ENCODE results near the gene GRXCR1. TPM values are rescaled to one million over a fixed set of nuclear protein-coding genes. Genes with fewer than 3 reads are reported as not detected.

GRXCR1 gene
- total and polyA plus RNA-seq, 2 of the 4 experiments (the other 2 are of a cell fraction), result not detected

DNA sequence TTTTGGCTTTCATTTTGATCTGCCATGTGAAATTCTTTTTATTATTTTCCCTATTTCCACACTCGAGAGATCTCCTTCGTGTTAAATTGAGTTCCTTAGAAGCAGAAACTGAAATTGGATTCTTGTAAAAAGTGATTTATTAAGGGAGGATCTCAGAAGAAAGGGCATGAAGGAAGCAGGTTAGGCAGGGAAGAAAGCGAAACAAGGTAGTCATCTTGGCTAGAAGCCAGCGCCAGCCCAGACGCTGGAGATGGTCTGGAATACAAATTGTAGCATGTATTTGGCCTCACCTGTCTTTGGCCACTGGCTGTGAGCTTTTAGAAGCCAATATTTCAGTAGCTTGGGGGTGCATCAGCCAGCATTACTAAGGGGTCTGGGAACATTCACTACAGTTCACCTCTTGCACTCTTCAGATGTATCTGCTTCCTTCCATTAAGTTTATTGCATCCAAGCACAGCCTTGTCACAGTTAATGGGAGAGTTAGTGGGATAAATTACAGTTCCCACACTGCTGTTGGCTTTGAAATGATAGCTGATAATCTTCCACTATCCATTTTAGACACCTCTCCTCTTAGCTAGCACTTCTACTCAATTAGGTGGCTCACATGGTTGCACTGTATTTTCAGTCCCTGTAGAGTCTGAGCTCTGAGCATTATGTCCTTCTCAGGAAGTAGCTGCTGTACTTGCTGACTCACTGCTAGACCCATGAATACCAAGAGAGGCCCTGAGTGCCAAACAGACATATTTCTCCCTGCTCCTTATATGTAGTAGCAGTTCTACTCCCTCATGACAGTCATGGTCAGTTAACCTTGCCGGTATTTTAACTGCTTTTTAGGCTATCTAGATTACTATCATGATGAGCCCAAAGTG is 14.6 kb downstream of the GRXCR1 start:
- in situ Hi-C loops (cut with MboI; ENCODE audit: low sequenced_read_pairs) (no loop called here), dilution Hi-C loops (cut with HindIII; ENCODE audit: low sequenced_read_pairs, unreplicated experiment) (no loop called here)
- no peak overlapping the region for H2BK15ac ChIP-seq (ENCODE audit: low read depth, low read length)
- TF ChIP-seq BHLHE40 (IDR thresholded peaks at IDR 0.05; ENCODE audit: low read depth, low read length), result no peak
- no peak for TF ChIP-seq CEBPB (IDR thresholded peaks at IDR 0.05; ENCODE audit: low read depth, low read length)
- TF ChIP-seq, protein P1, sequence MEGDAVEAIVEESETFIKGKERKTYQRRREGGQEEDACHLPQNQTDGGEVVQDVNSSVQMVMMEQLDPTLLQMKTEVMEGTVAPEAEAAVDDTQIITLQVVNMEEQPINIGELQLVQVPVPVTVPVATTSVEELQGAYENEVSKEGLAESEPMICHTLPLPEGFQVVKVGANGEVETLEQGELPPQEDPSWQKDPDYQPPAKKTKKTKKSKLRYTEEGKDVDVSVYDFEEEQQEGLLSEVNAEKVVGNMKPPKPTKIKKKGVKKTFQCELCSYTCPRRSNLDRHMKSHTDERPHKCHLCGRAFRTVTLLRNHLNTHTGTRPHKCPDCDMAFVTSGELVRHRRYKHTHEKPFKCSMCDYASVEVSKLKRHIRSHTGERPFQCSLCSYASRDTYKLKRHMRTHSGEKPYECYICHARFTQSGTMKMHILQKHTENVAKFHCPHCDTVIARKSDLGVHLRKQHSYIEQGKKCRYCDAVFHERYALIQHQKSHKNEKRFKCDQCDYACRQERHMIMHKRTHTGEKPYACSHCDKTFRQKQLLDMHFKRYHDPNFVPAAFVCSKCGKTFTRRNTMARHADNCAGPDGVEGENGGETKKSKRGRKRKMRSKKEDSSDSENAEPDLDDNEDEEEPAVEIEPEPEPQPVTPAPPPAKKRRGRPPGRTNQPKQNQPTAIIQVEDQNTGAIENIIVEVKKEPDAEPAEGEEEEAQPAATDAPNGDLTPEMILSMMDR (conservative IDR thresholded peaks at IDR 0.05; ENCODE audit: low read depth, low read length), result no peak
- TF ChIP-seq RAD21 (IDR thresholded peaks at IDR 0.05; ENCODE audit: low read length), result no peak
- no peak for TF ChIP-seq SMC3 (IDR thresholded peaks at IDR 0.05; ENCODE audit: low read depth, low read length)
- TF ChIP-seq MAFK (IDR thresholded peaks at IDR 0.05; ENCODE audit: low read depth, low read length), result no peak
- no peak for TF ChIP-seq NFE2L2 (IDR thresholded peaks at IDR 0.05; ENCODE audit: low read depth, low read length)
- no peak for TF ChIP-seq RCOR1 (IDR thresholded peaks at IDR 0.05; ENCODE audit: insufficient replicate concordance, low read length)
- TF ChIP-seq, protein P2, sequence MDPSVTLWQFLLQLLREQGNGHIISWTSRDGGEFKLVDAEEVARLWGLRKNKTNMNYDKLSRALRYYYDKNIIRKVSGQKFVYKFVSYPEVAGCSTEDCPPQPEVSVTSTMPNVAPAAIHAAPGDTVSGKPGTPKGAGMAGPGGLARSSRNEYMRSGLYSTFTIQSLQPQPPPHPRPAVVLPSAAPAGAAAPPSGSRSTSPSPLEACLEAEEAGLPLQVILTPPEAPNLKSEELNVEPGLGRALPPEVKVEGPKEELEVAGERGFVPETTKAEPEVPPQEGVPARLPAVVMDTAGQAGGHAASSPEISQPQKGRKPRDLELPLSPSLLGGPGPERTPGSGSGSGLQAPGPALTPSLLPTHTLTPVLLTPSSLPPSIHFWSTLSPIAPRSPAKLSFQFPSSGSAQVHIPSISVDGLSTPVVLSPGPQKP (IDR thresholded peaks at IDR 0.05; ENCODE audit: borderline replicate concordance, low read depth, low read length), result no peak
- TF ChIP-seq MAZ (IDR thresholded peaks at IDR 0.05; ENCODE audit: borderline replicate concordance, low read depth, low read length), result no peak
- TF ChIP-seq RFX5 (IDR thresholded peaks at IDR 0.05; ENCODE audit: low read depth, low read length), result no peak
- no peak for TF ChIP-seq MXI1 (IDR thresholded peaks at IDR 0.05; ENCODE audit: borderline replicate concordance, low read depth, low read length)
- no peak for TF ChIP-seq FOS (IDR thresholded peaks at IDR 0.05; ENCODE audit: low read depth, low read length)
- TF ChIP-seq CHD1 (IDR thresholded peaks at IDR 0.05; ENCODE audit: low read depth, low read length), result no peak
- no peak for TF ChIP-seq POLR2A (IDR thresholded peaks at IDR 0.05; ENCODE audit: low read depth, low read length)

More for the DNA sequence above, 14.6 kb downstream of the GRXCR1 start:
- H2AFZ ChIP-seq (replicated peaks; ENCODE audit: low read length, poor library complexity), result no peak overlapping the region
- H4K8ac ChIP-seq (ENCODE audit: low read depth in 2 of 2, low read length in 2 of 2), result no peak overlapping the region
- H3K14ac ChIP-seq (replicated peaks; ENCODE audit: low read depth, low read length), result no peak overlapping the region
- no peak overlapping the region for H2AK9ac ChIP-seq (replicated peaks; ENCODE audit: low read depth, low read length, poor library complexity)
- no peak overlapping the region for H3K56ac ChIP-seq (ENCODE audit: extremely low read depth, insufficient read depth, low read length)
- WGBS, 2 experiments (ENCODE audit: extremely low coverage in 2 of 2, insufficient read length in 1 of 2), result 44% methylated on average over 3 of the region's 6 CpGs; no CpG with 5 or more reads in 1 of the 2 experiments
- H3K4me1 ChIP-seq (ENCODE audit: control insufficient read depth, insufficient read depth, low read length), result no peaks in the 10 kb centered on the region
- H3K9me1 ChIP-seq (ENCODE audit: insufficient read depth, low read length), result no peaks in the 10 kb centered on the region
- H2BK20ac ChIP-seq (ENCODE audit: low read depth, low read length), result no peak overlapping the region
- no TSS peak for BruUV-seq (replicated peaks)
- intact Hi-C loops (cut with micrococcal nuclease), result no loop called here
- H3K4me3 ChIP-seq (ENCODE audit: insufficient read depth, low read depth, low read length), result no peak overlapping the region
- POLR2A ChIA-PET (ENCODE audit: unreplicated experiment), result no interaction called here
- H3K4me2 ChIP-seq (ENCODE audit: low read depth, low read length), result no peak overlapping the region
- no peak overlapping the region for H3K18ac ChIP-seq (ENCODE audit: low read depth, low read length)
- no peak overlapping the region for H2AK5ac ChIP-seq (ENCODE audit: low read depth, low read length)
- H3K79me1 ChIP-seq (ENCODE audit: low read depth in 1 of 2, low read length in 2 of 2), result no peaks in the 10 kb centered on the region
- no peak overlapping the region for H3K23ac ChIP-seq (ENCODE audit: low read depth, low read length)
- H2BK5ac ChIP-seq (ENCODE audit: low read depth, low read length, poor library complexity, severe bottlenecking), result no peak overlapping the region
- H3K27me3 ChIP-seq (ENCODE audit: control insufficient read depth, insufficient read depth, low read length), result no peaks in the 10 kb centered on the region
- H4K91ac ChIP-seq (ENCODE audit: insufficient read depth, low read depth, low read length), result no peak overlapping the region
- H3K4ac ChIP-seq (ENCODE audit: low read depth, low read length), result no peak overlapping the region
- no peak overlapping the region for H4K5ac ChIP-seq (ENCODE audit: low read depth, low read length)
- H3K36me3 ChIP-seq (ENCODE audit: control insufficient read depth, insufficient read depth, low read length), result no peaks in the 10 kb centered on the region
- no peak overlapping the region for H3K27ac ChIP-seq (ENCODE audit: insufficient read depth, low read length)
- no peaks in the 10 kb centered on the region for H4K20me1 ChIP-seq (ENCODE audit: insufficient read depth, low read length)
- no peak overlapping the region for H3K9ac ChIP-seq (ENCODE audit: low read depth, low read length)
- DNase-seq (no peak), ATAC-seq (ENCODE audit: low read depth) (no peak)
- no peak overlapping the region for H2BK120ac ChIP-seq (ENCODE audit: low read depth, low read length)
- CTCF ChIA-PET, result no interaction called here
- peaks cover 10% of the 10 kb centered on the region for H3K9me3 ChIP-seq (ENCODE audit: control insufficient read depth, insufficient read depth, low read length)

Data from IMR-90 (cell line).